ENCODE results near the gene CROT. TPM values are rescaled to one million over a fixed set of nuclear protein-coding genes. Genes with fewer than 3 reads are reported as not detected.

The CROT gene, protein sequence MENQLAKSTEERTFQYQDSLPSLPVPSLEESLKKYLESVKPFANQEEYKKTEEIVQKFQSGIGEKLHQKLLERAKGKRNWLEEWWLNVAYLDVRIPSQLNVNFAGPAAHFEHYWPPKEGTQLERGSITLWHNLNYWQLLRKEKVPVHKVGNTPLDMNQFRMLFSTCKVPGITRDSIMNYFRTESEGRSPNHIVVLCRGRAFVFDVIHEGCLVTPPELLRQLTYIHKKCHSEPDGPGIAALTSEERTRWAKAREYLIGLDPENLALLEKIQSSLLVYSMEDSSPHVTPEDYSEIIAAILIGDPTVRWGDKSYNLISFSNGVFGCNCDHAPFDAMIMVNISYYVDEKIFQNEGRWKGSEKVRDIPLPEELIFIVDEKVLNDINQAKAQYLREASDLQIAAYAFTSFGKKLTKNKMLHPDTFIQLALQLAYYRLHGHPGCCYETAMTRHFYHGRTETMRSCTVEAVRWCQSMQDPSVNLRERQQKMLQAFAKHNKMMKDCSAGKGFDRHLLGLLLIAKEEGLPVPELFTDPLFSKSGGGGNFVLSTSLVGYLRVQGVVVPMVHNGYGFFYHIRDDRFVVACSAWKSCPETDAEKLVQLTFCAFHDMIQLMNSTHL
- total RNA-seq (10 to 100 TPM; 17.7 to 27.4 TPM), polyA plus RNA-seq (ENCODE audit: insufficient read length in 2 of 2) (10 to 100 TPM; 20.4 to 21.8 TPM)
- long read RNA-seq, donor 1, partial matches to known transcripts: 19 of 24 reads
- long read RNA-seq, donor 1, other reads (novel, unspliced or antisense): 0 of 24 reads
- long read RNA-seq, donor 2, partial matches to known transcripts: 0 of 1 reads
- long read RNA-seq, donor 2, other reads (novel, unspliced or antisense): 0 of 1 reads
- long read RNA-seq, donor 3, partial matches to known transcripts: 0 of 2 reads
- long read RNA-seq, donor 3, other reads (novel, unspliced or antisense): 0 of 2 reads
- long read RNA-seq, donor 4, partial matches to known transcripts: 0 of 4 reads
- long read RNA-seq, donor 4, other reads (novel, unspliced or antisense): 0 of 4 reads

DNA sequence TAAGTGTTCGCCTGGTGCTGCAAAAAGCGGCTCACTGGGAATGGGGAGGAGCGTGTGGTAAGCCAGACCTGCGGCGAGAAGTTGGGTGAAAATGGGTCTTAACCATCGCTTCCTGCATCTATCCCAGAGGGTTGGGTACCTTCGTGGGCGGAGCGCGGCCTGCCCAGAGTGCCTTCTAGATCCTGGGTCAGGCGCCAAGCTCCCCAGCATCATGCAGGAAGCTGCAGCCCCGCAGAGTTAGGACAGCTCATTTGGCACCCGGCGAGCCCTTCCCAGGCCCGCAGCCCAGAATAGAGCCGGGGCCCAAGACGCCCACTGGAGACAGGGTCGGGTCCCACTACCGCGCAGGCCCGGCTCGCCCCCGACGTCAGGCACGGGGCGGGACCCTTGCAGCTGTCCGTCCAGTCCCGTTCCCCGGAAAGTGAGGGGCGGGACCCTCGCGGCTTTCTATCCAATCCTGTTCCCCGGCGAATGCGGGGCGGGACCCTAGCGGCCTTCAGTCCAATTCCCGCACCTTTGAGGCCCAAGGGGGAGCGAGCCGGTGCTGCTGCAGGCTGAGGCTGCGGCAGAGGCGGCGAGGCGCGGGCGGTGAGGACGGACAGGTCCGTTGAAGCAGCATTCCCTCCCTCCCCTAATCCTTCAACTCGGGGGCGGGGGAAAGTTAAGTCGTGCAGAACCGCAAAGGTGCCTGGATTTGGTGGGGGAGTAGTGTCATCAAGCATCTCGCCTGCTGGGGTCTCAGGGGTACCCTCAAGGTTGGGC is at the start of gene CROT:
Gene CROT, plus strand, starts transcription at position 499 of the 762 bp plus-strand sequence. CDS start 3,405 bp downstream, outside the sequence.
- peak; percentile 85 to 99 (median 94) for DNase-seq (ENCODE audit: low read depth in 4 of 6, low spot score in 6 of 6)
- H3K4me3 ChIP-seq (ENCODE audit: low read depth, low read length): peak within 1 kb of the TSS; percentile 86
- H3K9me3 ChIP-seq (ENCODE audit: control insufficient read depth, insufficient read depth, low read length): no peaks in the 10 kb centered on the region
- peaks cover 2% of the 10 kb centered on the region for H3K36me3 ChIP-seq (ENCODE audit: control insufficient read depth, insufficient read depth, low read length)
- H3K27ac ChIP-seq (ENCODE audit: low read depth, low read length): peak within 1 kb of the TSS; percentile 97
- peaks cover 5% of the 10 kb centered on the region for H3K4me1 ChIP-seq (ENCODE audit: control insufficient read depth, insufficient read depth, low read length)
- no peaks in the 10 kb centered on the region for H3K27me3 ChIP-seq (ENCODE audit: control insufficient read depth, insufficient read depth, low read length)
- WGBS (ENCODE audit: insufficient coverage): 0% methylated on average over 40 of the region's 53 CpGs

DNA sequence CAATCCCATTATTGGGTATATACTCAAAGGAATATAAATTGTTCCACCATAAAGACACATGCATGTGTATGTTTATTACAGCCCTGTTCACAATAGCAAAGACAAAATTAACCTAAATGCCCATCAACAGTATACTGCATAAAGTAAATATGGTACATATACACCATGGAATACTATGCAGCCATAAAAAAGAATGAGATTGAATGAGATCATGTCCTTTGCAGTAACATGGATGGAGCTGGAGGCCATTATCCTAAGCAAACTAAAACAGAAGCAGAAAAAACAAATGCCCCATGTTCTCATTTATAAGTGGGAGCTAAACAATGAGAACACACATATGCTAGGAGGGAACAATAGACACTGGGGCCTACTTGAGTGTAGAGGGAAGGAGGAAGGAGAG is 44.7 kb upstream of the CROT start:
- DNase-seq (ENCODE audit: low read depth in 4 of 6, low spot score in 6 of 6): no peak
- H3K27me3 ChIP-seq (ENCODE audit: control insufficient read depth, insufficient read depth, low read length): no peaks in the 10 kb centered on the region
- no peaks in the 10 kb centered on the region for H3K9me3 ChIP-seq (ENCODE audit: control insufficient read depth, insufficient read depth, low read length)
- no peaks in the 10 kb centered on the region for H3K4me1 ChIP-seq (ENCODE audit: control insufficient read depth, insufficient read depth, low read length)
- no peak overlapping the region for H3K27ac ChIP-seq (ENCODE audit: low read depth, low read length)
- H3K4me3 ChIP-seq (ENCODE audit: low read depth, low read length): no peak overlapping the region
- no peaks in the 10 kb centered on the region for H3K36me3 ChIP-seq (ENCODE audit: control insufficient read depth, insufficient read depth, low read length)

DNA sequence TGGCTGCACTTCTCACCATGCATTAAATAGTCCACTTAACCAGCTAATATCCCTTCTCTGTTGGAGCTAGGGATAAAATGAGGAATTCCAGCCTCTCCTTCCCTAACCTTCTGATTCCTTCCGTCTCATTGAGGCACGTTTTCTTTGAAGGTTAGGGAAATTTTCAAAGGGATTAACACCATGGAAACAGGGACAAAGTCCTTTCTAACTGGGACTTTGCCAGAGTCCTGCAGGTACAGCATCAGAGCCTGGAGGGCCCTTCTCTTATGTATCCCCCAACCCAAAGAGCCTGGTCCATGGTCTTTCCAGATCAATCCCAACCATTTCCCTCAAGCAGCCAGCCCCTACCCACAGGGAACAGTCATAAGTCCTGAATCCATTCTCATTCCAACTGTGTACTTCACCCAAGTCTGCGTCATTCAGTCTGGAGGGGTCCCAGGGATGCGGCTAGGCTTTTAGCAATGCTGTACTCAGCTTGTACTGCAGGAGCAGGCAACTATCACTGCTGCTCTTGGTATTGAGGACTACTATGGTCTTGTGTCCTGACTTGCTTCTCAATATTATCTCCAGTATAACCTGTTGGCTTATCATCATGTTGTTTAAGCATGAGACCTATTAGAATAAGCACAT is 34.6 kb upstream of the CROT start:
- H3K36me3 ChIP-seq (ENCODE audit: control insufficient read depth, insufficient read depth, low read length): no peaks in the 10 kb centered on the region
- no peaks in the 10 kb centered on the region for H3K27me3 ChIP-seq (ENCODE audit: control insufficient read depth, insufficient read depth, low read length)
- no peaks in the 10 kb centered on the region for H3K9me3 ChIP-seq (ENCODE audit: control insufficient read depth, insufficient read depth, low read length)
- WGBS (ENCODE audit: insufficient coverage): no CpG with 5 or more reads among the region's 4 CpGs
- no peaks in the 10 kb centered on the region for H3K4me1 ChIP-seq (ENCODE audit: control insufficient read depth, insufficient read depth, low read length)
- no peak for DNase-seq (ENCODE audit: low read depth in 4 of 6, low spot score in 6 of 6)
- no peak overlapping the region for H3K4me3 ChIP-seq (ENCODE audit: low read depth, low read length)
- no peak overlapping the region for H3K27ac ChIP-seq (ENCODE audit: low read depth, low read length)

DNA sequence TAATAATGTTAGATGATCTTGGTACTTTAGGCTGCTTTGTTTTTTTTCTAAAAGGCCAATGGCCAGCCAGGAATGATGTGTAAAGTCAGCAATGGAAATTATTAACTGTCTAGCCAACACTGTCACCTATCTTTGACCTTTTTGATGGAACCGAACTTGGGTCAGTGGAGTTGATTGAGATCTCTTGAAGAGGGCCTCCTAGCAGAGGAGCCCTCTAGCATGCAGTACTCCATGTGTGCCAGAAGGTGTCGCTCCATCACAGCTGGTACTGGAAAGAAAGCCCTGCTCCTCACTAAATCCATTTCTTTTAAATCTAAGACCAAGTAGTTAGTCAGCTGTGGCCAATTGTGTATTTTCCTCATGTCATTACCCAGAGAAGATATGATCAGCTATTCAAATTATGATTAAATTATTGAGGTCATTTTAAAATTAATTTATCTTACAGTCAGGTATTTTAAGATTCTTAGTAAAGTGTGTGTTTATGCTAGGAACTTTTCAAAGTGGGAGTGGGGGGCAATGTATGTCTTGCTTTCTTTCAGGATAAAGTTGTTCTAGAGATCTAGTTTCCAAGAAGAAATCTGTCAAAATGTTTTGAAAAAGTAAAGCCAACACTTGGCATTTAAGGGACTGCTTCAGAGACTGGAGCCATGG is 33.1 kb upstream of the CROT start:
- 80% methylated on average over 1 of the region's 2 CpGs for WGBS (ENCODE audit: insufficient coverage)
- peak; percentile 7 to 78 (median 28) for DNase-seq (ENCODE audit: low read depth in 4 of 6, low spot score in 6 of 6)

DNA sequence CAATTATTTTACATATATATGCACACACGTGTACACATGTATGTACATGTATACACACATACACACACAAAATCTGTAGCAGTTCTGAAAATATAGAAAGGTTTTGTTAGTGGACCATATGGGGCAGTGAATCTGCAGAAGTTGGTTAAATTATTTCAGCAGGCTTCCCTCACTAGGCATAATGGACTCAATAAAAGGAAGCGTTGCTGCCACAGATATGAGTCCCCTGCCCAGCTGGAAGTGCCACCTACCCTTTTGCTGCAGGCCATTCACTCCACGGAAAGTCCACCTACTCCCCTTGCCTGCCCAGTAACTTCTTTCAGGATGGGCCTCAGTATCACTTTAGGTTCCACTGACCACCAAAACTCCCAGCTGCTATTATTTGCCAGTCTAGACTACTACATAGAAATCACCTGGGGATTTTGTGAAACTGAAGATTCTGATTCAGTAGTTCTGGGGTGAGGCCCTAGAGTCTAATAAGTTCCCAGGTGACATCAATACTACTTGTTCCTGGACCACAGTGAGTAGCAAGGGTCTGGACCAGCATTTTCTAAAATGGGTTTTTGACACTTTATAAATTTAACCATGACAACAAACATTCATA is 29.3 kb upstream of the CROT start:
- 74% methylated on average over 2 of the region's 3 CpGs for WGBS (ENCODE audit: insufficient coverage)
- H3K27me3 ChIP-seq (ENCODE audit: control insufficient read depth, insufficient read depth, low read length): no peaks in the 10 kb centered on the region
- no peaks in the 10 kb centered on the region for H3K9me3 ChIP-seq (ENCODE audit: control insufficient read depth, insufficient read depth, low read length)
- no peaks in the 10 kb centered on the region for H3K36me3 ChIP-seq (ENCODE audit: control insufficient read depth, insufficient read depth, low read length)
- H3K4me3 ChIP-seq (ENCODE audit: low read depth, low read length): no peak overlapping the region
- no peak for DNase-seq (ENCODE audit: low read depth in 4 of 6, low spot score in 6 of 6)
- H3K27ac ChIP-seq (ENCODE audit: low read depth, low read length): no peak overlapping the region
- H3K4me1 ChIP-seq (ENCODE audit: control insufficient read depth, insufficient read depth, low read length): no peaks in the 10 kb centered on the region

More for the DNA sequence above, 33.1 kb upstream of the CROT start:
- Histone ChIP-seq H3K36me3 (ENCODE audit: control insufficient read depth, insufficient read depth, low read length) (no peaks in the 10 kb centered on the region), H3K4me3 (ENCODE audit: low read depth, low read length) (no peak overlapping the region), H3K4me1 (ENCODE audit: control insufficient read depth, insufficient read depth, low read length) (no peaks in the 10 kb centered on the region), H3K27me3 (ENCODE audit: control insufficient read depth, insufficient read depth, low read length) (no peaks in the 10 kb centered on the region), H3K9me3 (ENCODE audit: control insufficient read depth, insufficient read depth, low read length) (no peaks in the 10 kb centered on the region), H3K27ac (ENCODE audit: low read depth, low read length) (no peak overlapping the region)

DNA sequence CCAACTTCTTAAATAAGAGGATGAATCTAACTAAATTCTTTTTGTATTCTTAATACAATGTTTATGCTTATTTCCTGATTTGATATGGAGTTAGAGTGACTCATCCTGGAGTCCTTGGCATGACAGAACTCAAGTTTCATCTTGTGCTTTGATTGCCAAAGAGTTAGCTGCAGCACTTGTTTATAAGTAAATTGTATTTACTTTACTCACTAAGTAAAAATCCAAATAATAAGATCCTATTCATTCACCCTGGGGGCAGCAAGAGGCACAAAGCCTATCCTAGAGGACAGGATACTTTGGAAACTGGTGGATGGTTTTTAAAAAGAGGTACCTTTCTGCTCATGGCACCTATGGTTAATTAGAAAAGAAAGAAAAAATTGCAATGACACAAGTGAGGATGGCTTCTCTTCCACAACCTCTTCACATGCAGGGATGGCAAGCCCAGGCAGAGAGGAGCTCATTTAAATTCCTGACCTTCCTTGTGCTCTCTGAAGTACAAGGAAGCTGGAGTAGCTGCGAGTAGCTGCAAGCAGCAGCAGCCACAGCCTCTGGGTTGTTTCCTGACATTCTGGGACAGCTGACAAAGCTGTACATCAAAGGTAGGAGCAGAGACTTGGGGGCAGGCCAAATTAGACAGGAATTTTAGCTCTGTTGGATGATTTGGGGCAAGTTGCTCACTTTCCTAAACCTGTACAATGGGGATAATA is 28.5 kb upstream of the CROT start:
- no peaks in the 10 kb centered on the region for H3K4me1 ChIP-seq (ENCODE audit: control insufficient read depth, insufficient read depth, low read length)
- no peak overlapping the region for H3K27ac ChIP-seq (ENCODE audit: low read depth, low read length)
- no peaks in the 10 kb centered on the region for H3K36me3 ChIP-seq (ENCODE audit: control insufficient read depth, insufficient read depth, low read length)
- H3K27me3 ChIP-seq (ENCODE audit: control insufficient read depth, insufficient read depth, low read length): no peaks in the 10 kb centered on the region
- DNase-seq (ENCODE audit: low read depth in 4 of 6, low spot score in 6 of 6): peak in 3 of 6 donors; percentile 3 to 28 (median 5)
- H3K4me3 ChIP-seq (ENCODE audit: low read depth, low read length): no peak overlapping the region
- H3K9me3 ChIP-seq (ENCODE audit: control insufficient read depth, insufficient read depth, low read length): no peaks in the 10 kb centered on the region
- WGBS (ENCODE audit: insufficient coverage): 7% methylated on average over 1 of the region's 1 CpG

DNA sequence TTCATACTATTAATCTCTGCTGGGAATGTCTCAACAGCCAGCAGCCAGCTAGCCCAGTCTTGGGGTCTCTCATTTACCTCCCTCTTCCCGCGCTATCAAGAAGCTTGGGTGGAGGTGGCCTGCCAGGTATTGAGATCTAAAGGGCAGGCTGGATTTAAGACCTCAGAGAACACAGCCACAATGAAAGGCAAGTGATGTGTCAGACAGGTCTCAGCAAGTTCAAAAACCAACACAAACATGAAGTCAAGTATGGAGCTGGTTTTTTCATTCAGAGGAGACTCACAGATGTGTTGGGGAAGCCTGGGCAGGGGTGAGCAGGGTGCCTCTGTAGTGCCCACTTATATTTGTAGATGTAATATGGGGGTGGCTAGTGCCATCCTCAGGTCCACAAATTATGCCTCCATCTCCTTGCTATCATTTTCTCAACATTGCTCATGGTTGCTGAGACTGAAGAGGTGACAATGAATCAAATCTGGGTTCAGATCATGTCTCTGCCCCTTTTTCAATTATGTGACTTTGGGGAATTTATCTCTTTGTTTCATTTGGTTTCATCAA is 27.7 kb upstream of the CROT start:
- Histone ChIP-seq H3K27ac (ENCODE audit: low read depth, low read length) (no peak overlapping the region), H3K27me3 (ENCODE audit: control insufficient read depth, insufficient read depth, low read length) (no peaks in the 10 kb centered on the region), H3K36me3 (ENCODE audit: control insufficient read depth, insufficient read depth, low read length) (no peaks in the 10 kb centered on the region), H3K4me3 (ENCODE audit: low read depth, low read length) (no peak overlapping the region), H3K9me3 (ENCODE audit: control insufficient read depth, insufficient read depth, low read length) (peaks cover 1% of the 10 kb centered on the region), H3K4me1 (ENCODE audit: control insufficient read depth, insufficient read depth, low read length) (no peaks in the 10 kb centered on the region)
- no peak for DNase-seq (ENCODE audit: low read depth in 4 of 6, low spot score in 6 of 6)
- WGBS (ENCODE audit: insufficient coverage): no CpG with 5 or more reads among the region's 2 CpGs

DNA sequence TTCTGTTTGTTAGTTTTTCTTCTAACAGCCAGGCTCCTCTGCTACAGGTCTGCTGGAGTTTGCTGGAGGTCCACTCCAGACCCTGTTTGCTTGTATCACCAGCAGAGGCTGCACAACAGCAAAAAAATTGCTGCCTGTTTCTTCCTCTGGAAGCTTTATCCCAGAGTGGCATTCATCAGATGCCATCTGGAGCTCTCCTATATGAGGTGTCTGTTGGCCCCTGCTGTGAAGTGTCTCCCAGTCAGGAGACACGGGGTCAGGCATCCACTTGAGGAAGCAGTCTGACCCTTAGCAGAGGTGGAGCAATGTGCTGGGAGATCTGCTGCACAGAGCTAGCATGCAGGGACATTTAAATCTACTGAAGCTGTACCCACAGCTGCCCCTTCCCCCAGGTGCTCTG is 26.7 kb upstream of the CROT start:
- no peak for DNase-seq (ENCODE audit: low read depth in 4 of 6, low spot score in 6 of 6)
- Histone ChIP-seq H3K27ac (ENCODE audit: low read depth, low read length) (no peak overlapping the region), H3K36me3 (ENCODE audit: control insufficient read depth, insufficient read depth, low read length) (no peaks in the 10 kb centered on the region), H3K9me3 (ENCODE audit: control insufficient read depth, insufficient read depth, low read length) (peaks cover 1% of the 10 kb centered on the region), H3K27me3 (ENCODE audit: control insufficient read depth, insufficient read depth, low read length) (no peaks in the 10 kb centered on the region), H3K4me3 (ENCODE audit: low read depth, low read length) (no peak overlapping the region), H3K4me1 (ENCODE audit: control insufficient read depth, insufficient read depth, low read length) (no peaks in the 10 kb centered on the region)
- 64% methylated on average over 1 of the region's 1 CpG for WGBS (ENCODE audit: insufficient coverage)
